ENCODE measurements around the gene ZNF462.

The ZNF462 gene

DNA sequence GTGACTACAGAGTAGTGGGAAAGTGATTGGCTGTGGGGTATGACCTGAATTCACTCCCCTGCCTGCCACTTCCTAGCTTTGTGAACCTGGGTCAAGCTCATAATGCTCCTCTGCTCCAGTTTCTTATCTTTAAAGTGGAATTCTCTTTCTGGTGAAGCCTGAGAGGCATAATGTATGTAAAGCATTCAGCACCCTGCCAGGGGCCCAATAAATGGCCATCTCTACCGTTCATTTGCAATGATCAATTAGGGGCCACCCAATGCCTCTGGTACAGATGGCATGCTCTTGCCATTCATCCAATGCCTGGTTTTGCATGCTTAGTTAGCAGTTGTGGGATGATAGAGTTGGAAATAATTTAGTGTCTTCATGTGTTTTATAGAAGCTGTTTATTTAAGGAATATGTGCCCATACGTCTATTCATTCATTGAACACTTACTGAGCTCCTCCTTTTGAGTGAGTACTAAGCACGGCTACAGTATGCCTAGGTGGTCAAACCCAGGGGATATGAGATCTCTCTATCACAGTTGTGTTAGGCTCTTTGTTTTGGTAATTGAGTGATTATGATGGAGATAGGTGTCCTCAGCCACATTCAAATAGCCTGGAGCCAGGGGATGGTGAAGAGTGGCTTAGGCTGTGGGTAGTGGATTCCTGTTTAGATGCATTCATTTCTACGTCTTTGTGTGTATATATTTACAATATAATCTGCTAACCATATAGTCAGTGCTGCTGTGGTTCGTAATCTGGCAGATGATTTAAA is 15.3 kb downstream of the ZNF462 start:
- H2BK15ac ChIP-seq (ENCODE audit: low read length): no peak overlapping the region

DNA sequence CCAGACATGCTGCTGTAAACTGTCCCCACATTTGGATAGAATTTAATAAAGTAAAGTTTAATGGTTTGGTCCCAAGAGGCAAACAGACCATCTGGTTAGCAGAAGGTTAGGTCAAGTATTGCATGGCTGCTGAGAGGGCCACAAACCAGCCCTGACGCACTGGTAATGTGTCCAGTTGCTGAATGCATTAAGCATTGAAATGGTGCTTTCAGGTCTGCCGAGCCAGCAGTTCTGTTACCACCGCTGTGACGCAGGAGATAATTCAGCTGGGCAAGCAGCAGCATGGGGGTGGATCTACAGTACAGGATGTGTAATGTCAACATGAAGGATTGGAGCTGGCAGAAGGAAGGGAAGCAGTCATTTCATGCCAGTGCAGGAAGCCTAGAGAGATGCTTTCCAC is 16.0 kb downstream of the ZNF462 start:
- no peak overlapping the region for H3K4ac ChIP-seq (ENCODE audit: low read length)
- H3K4me3 ChIP-seq (ENCODE audit: low read length in 2 of 2): no peak overlapping the region
- H3K36me3 ChIP-seq (replicated peaks in 1 of 2; ENCODE audit: control insufficient read depth in 2 of 2, insufficient read depth in 2 of 2, low read length in 2 of 2): peaks cover 3 to 92% of the 10 kb centered on the region in 2 donors
- peaks cover 4% of the 10 kb centered on the region for H3K79me1 ChIP-seq (ENCODE audit: low read depth, low read length)
- peak overlapping the region; percentile 50 for H3K18ac ChIP-seq (ENCODE audit: low read length)
- no peak overlapping the region for H3K23ac ChIP-seq (ENCODE audit: low read depth, low read length, poor library complexity)
- H2AK5ac ChIP-seq (ENCODE audit: low read depth, low read length): no peak overlapping the region
- peaks cover 0 to 23% of the 10 kb centered on the region in 2 donors for H3K4me1 ChIP-seq (ENCODE audit: control insufficient read depth in 2 of 2, insufficient read depth in 1 of 2, low read depth in 1 of 2, low read length in 2 of 2)
- DNase-seq (ENCODE audit: low spot score): no peak
- H3K9me3 ChIP-seq (replicated peaks in 1 of 2; ENCODE audit: control insufficient read depth in 2 of 2, insufficient read depth in 1 of 2, low read depth in 1 of 2, low read length in 2 of 2): peaks cover 0 to 64% of the 10 kb centered on the region in 2 donors
- H2AFZ ChIP-seq (ENCODE audit: low read length): no peak overlapping the region
- no peak overlapping the region for H4K91ac ChIP-seq (ENCODE audit: low read depth, low read length, poor library complexity)
- H3K14ac ChIP-seq (ENCODE audit: low read length): no peak overlapping the region
- H3K9ac ChIP-seq (ENCODE audit: low read depth, low read length, poor library complexity): no peak overlapping the region
- no peak overlapping the region for H2BK120ac ChIP-seq (ENCODE audit: low read depth, low read length)
- H3K27me3 ChIP-seq (ENCODE audit: control insufficient read depth in 3 of 3, insufficient read depth in 3 of 3, low read depth in 1 of 3, low read length in 3 of 3): no peaks in the 10 kb centered on the region
- peak overlapping the region; percentile 76 for H3K27ac ChIP-seq (replicated peaks; ENCODE audit: low read length)
- H3K4me2 ChIP-seq (ENCODE audit: insufficient read depth, low read length, poor library complexity, severe bottlenecking): no peak overlapping the region
- no CpG with 5 or more reads among the region's 4 CpGs for WGBS, 2 donors (ENCODE audit: extremely low coverage in 2 of 2, insufficient read length in 2 of 2, insufficient replicate concordance in 1 of 2)
- H4K8ac ChIP-seq (ENCODE audit: low read depth, low read length): no peak overlapping the region
- H2BK12ac ChIP-seq (ENCODE audit: low read length): no peak overlapping the region
- H2BK5ac ChIP-seq (ENCODE audit: low read length): no peak overlapping the region
- no peak overlapping the region for H2BK15ac ChIP-seq (ENCODE audit: low read length)

More for the DNA sequence above, 15.3 kb downstream of the ZNF462 start:
- Histone ChIP-seq H3K4ac (ENCODE audit: low read length) (no peak overlapping the region), H3K4me3 (ENCODE audit: low read length in 2 of 2) (no peak overlapping the region), H3K4me2 (ENCODE audit: insufficient read depth, low read length, poor library complexity, severe bottlenecking) (no peak overlapping the region), H3K23ac (ENCODE audit: low read depth, low read length, poor library complexity) (no peak overlapping the region), H3K9ac (ENCODE audit: low read depth, low read length, poor library complexity) (no peak overlapping the region), H2BK5ac (ENCODE audit: low read length) (no peak overlapping the region), H3K18ac (ENCODE audit: low read length) (no peak overlapping the region), H3K4me1 (ENCODE audit: control insufficient read depth in 2 of 2, insufficient read depth in 1 of 2, low read depth in 1 of 2, low read length in 2 of 2) (peaks cover 0 to 23% of the 10 kb centered on the region in 2 donors), H2BK120ac (ENCODE audit: low read depth, low read length) (no peak overlapping the region), H3K27ac (replicated peaks; ENCODE audit: low read length) (peak overlapping the region; percentile 76), H3K27me3 (ENCODE audit: control insufficient read depth in 3 of 3, insufficient read depth in 3 of 3, low read depth in 1 of 3, low read length in 3 of 3) (no peaks in the 10 kb centered on the region), H3K79me1 (ENCODE audit: low read depth, low read length) (peaks cover 4% of the 10 kb centered on the region), H4K8ac (ENCODE audit: low read depth, low read length) (no peak overlapping the region), H2AFZ (ENCODE audit: low read length) (no peak overlapping the region), H3K14ac (ENCODE audit: low read length) (no peak overlapping the region), H4K91ac (ENCODE audit: low read depth, low read length, poor library complexity) (no peak overlapping the region), H2AK5ac (ENCODE audit: low read depth, low read length) (no peak overlapping the region), H2BK12ac (ENCODE audit: low read length) (no peak overlapping the region), H3K9me3 (replicated peaks in 1 of 2; ENCODE audit: control insufficient read depth in 2 of 2, insufficient read depth in 1 of 2, low read depth in 1 of 2, low read length in 2 of 2) (peaks cover 0 to 63% of the 10 kb centered on the region in 2 donors), H3K36me3 (replicated peaks in 1 of 2; ENCODE audit: control insufficient read depth in 2 of 2, insufficient read depth in 2 of 2, low read length in 2 of 2) (peaks cover 3 to 89% of the 10 kb centered on the region in 2 donors)
- no CpG with 5 or more reads among the region's 5 CpGs for WGBS, 2 donors (ENCODE audit: extremely low coverage in 2 of 2, insufficient read length in 2 of 2, insufficient replicate concordance in 1 of 2)
- no peak for DNase-seq (ENCODE audit: low spot score)

DNA sequence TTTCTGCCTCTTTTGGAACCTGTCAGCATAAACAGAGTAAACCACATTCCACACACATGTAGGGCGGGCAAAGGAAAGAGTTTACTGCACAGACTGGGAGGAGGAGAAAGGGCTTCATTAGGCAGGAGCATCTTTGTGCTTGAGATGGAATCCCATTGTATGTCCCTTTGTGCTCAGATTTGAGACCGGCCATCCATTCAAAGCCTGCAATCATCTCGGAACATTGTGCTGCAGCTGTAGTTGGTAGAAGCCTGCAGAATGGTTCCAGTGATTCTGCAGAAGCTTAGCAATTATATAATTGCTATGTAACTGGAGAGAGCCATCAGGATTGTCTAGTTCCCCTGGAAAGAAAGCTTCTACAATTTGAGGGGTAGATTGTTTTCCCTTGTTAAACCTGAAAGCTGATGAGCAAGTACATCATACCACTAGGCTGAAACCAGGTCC is 16.5 kb downstream of the ZNF462 start:
- Histone ChIP-seq H3K27me3 (ENCODE audit: control insufficient read depth in 3 of 3, insufficient read depth in 3 of 3, low read depth in 1 of 3, low read length in 3 of 3) (no peaks in the 10 kb centered on the region), H2BK5ac (ENCODE audit: low read length) (no peak overlapping the region), H3K4me3 (ENCODE audit: low read length in 2 of 2) (no peak overlapping the region), H3K4me2 (ENCODE audit: insufficient read depth, low read length, poor library complexity, severe bottlenecking) (no peak overlapping the region), H2AK5ac (ENCODE audit: low read depth, low read length) (no peak overlapping the region), H4K8ac (ENCODE audit: low read depth, low read length) (no peak overlapping the region), H3K36me3 (replicated peaks in 1 of 2; ENCODE audit: control insufficient read depth in 2 of 2, insufficient read depth in 2 of 2, low read length in 2 of 2) (peaks cover 4 to 91% of the 10 kb centered on the region in 2 donors), H4K91ac (ENCODE audit: low read depth, low read length, poor library complexity) (no peak overlapping the region), H2BK12ac (ENCODE audit: low read length) (no peak overlapping the region), H2BK120ac (ENCODE audit: low read depth, low read length) (no peak overlapping the region), H3K18ac (ENCODE audit: low read length) (no peak overlapping the region), H3K14ac (ENCODE audit: low read length) (no peak overlapping the region), H3K79me1 (ENCODE audit: low read depth, low read length) (peaks cover 4% of the 10 kb centered on the region), H2BK15ac (ENCODE audit: low read length) (no peak overlapping the region), H3K4ac (ENCODE audit: low read length) (no peak overlapping the region), H2AFZ (ENCODE audit: low read length) (no peak overlapping the region), H3K27ac (replicated peaks; ENCODE audit: low read length) (peak overlapping the region; percentile 76), H3K23ac (ENCODE audit: low read depth, low read length, poor library complexity) (no peak overlapping the region), H3K9ac (ENCODE audit: low read depth, low read length, poor library complexity) (no peak overlapping the region), H3K4me1 (ENCODE audit: control insufficient read depth in 2 of 2, insufficient read depth in 1 of 2, low read depth in 1 of 2, low read length in 2 of 2) (peaks cover 0 to 20% of the 10 kb centered on the region in 2 donors), H3K9me3 (replicated peaks in 1 of 2; ENCODE audit: control insufficient read depth in 2 of 2, insufficient read depth in 1 of 2, low read depth in 1 of 2, low read length in 2 of 2) (peaks cover 0 to 59% of the 10 kb centered on the region in 2 donors)
- peak; percentile 52 for DNase-seq (ENCODE audit: low spot score)
- no CpG with 5 or more reads among the region's 3 CpGs for WGBS, 2 donors (ENCODE audit: extremely low coverage in 2 of 2, insufficient read length in 2 of 2, insufficient replicate concordance in 1 of 2)

DNA sequence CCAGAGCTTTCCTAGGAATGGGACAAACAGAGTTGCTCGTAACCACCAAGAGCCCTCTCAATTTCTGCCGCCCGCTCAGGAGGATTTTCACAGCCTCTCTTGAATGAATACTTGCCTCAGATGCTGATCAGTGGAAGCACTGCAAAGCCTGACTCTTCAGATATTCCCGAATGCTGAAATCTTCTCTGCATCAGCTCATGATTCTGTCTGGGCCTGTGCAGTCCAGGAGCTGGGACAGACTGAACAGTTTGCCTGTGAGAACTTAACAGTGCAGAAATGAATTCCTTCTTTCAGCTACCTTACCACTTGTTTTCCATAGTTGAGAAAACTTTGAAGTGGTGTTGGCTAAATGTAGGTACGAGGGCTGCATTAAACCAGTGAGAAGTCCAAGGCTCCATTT is 17.1 kb downstream of the ZNF462 start:
- Histone ChIP-seq H2BK5ac (ENCODE audit: low read length) (no peak overlapping the region), H2BK15ac (ENCODE audit: low read length) (no peak overlapping the region), H3K9me3 (replicated peaks in 1 of 2; ENCODE audit: control insufficient read depth in 2 of 2, insufficient read depth in 1 of 2, low read depth in 1 of 2, low read length in 2 of 2) (peaks cover 0 to 62% of the 10 kb centered on the region in 2 donors), H4K91ac (ENCODE audit: low read depth, low read length, poor library complexity) (no peak overlapping the region), H3K4me3 (ENCODE audit: low read length in 2 of 2) (no peak overlapping the region), H3K79me1 (ENCODE audit: low read depth, low read length) (peaks cover 4% of the 10 kb centered on the region), H3K27ac (replicated peaks; ENCODE audit: low read length) (peak overlapping the region; percentile 76), H3K9ac (ENCODE audit: low read depth, low read length, poor library complexity) (no peak overlapping the region), H2AFZ (ENCODE audit: low read length) (no peak overlapping the region), H3K36me3 (replicated peaks in 1 of 2; ENCODE audit: control insufficient read depth in 2 of 2, insufficient read depth in 2 of 2, low read length in 2 of 2) (peaks cover 4 to 89% of the 10 kb centered on the region in 2 donors), H2BK12ac (ENCODE audit: low read length) (no peak overlapping the region), H2AK5ac (ENCODE audit: low read depth, low read length) (no peak overlapping the region), H3K4me1 (ENCODE audit: control insufficient read depth in 2 of 2, insufficient read depth in 1 of 2, low read depth in 1 of 2, low read length in 2 of 2) (peaks cover 0 to 18% of the 10 kb centered on the region in 2 donors), H4K8ac (ENCODE audit: low read depth, low read length) (no peak overlapping the region), H3K23ac (ENCODE audit: low read depth, low read length, poor library complexity) (no peak overlapping the region), H3K14ac (ENCODE audit: low read length) (no peak overlapping the region), H3K27me3 (ENCODE audit: control insufficient read depth in 3 of 3, insufficient read depth in 3 of 3, low read depth in 1 of 3, low read length in 3 of 3) (no peaks in the 10 kb centered on the region), H3K4me2 (ENCODE audit: insufficient read depth, low read length, poor library complexity, severe bottlenecking) (no peak overlapping the region), H2BK120ac (ENCODE audit: low read depth, low read length) (no peak overlapping the region), H3K4ac (ENCODE audit: low read length) (no peak overlapping the region), H3K18ac (ENCODE audit: low read length) (no peak overlapping the region)
- DNase-seq (ENCODE audit: low spot score): no peak
- WGBS, 2 donors (ENCODE audit: extremely low coverage in 2 of 2, insufficient read length in 2 of 2, insufficient replicate concordance in 1 of 2): no CpG with 5 or more reads among the region's 5 CpGs

Measured in neuronal stem cell (in vitro differentiated cells).